ENCODE results near the gene STOX2.
"Not testable (repeated sequence)": the region's sequence is repeated elsewhere in the genome, so short reads cannot be mapped to it uniquely, and the experiment has no call there.

STOX2 gene

GRCh38 chr4:184030036-184030435, 124.9 kb downstream of the STOX2 start:
- no peak for TF ChIP-seq CTCF (IDR thresholded peaks at IDR 0.05; ENCODE audit: control insufficient read depth, insufficient read depth, low read depth, low read length, missing control alignments)
- DNase-seq (ENCODE audit: low read depth), result no peak
- H3K4me3 ChIP-seq (ENCODE audit: control insufficient read depth, low read depth, low read length), result no peak overlapping the region

- DNase-seq (ENCODE audit: low read depth), result no peak
- no peak overlapping the region for H3K4me3 ChIP-seq (ENCODE audit: control insufficient read depth, low read depth, low read length)
- no peak for TF ChIP-seq CTCF (IDR thresholded peaks at IDR 0.05; ENCODE audit: control insufficient read depth, insufficient read depth, low read depth, low read length, missing control alignments)
These were observed 125.7 kb downstream of the STOX2 start for GRCh38 chr4:184030764-184031163.

GRCh38 chr4:184032091-184032490, 127.0 kb downstream of the STOX2 start:
- no peak for DNase-seq (ENCODE audit: low read depth)
- TF ChIP-seq CTCF (IDR thresholded peaks at IDR 0.05; ENCODE audit: control insufficient read depth, insufficient read depth, low read depth, low read length, missing control alignments), result no peak

GRCh38 chr4:184039963-184040383, 134.9 kb downstream of the STOX2 start:
- no peak for DNase-seq (ENCODE audit: low read depth)
- TF ChIP-seq CTCF (IDR thresholded peaks at IDR 0.05; ENCODE audit: control insufficient read depth, insufficient read depth, low read depth, low read length, missing control alignments), result no peak
- no peak overlapping the region for H3K4me3 ChIP-seq (ENCODE audit: control insufficient read depth, low read depth, low read length)

More at GRCh38 chr4:184032091-184032490, 127.0 kb downstream of the STOX2 start:
- no peak overlapping the region for H3K4me3 ChIP-seq (ENCODE audit: control insufficient read depth, low read depth, low read length)

- no peak for TF ChIP-seq CTCF (IDR thresholded peaks at IDR 0.05; ENCODE audit: control insufficient read depth, insufficient read depth, low read depth, low read length, missing control alignments)
- no peak for DNase-seq (ENCODE audit: low read depth)
- H3K4me3 ChIP-seq (ENCODE audit: control insufficient read depth, low read depth, low read length), result no peak overlapping the region
These were observed 136.0 kb downstream of the STOX2 start for GRCh38 chr4:184041156-184041555.

GRCh38 chr4:184046148-184046547, 141.0 kb downstream of the STOX2 start:
- H3K4me3 ChIP-seq (ENCODE audit: control insufficient read depth, low read depth, low read length), result no peak overlapping the region
- no peak for TF ChIP-seq CTCF (IDR thresholded peaks at IDR 0.05; ENCODE audit: control insufficient read depth, insufficient read depth, low read depth, low read length, missing control alignments)
- DNase-seq (ENCODE audit: low read depth), result no peak

GRCh38 chr4:184051262-184051661, 146.2 kb downstream of the STOX2 start:
- not testable (repeated sequence) for DNase-seq (ENCODE audit: low read depth); H3K4me3 ChIP-seq (ENCODE audit: control insufficient read depth, low read depth, low read length)
